ENCODE measurements around the gene AQP2. TPM values are rescaled to one million over a fixed set of nuclear protein-coding genes. Genes with fewer than 3 reads are reported as not detected.
"Not testable (repeated sequence)": the region's sequence is repeated elsewhere in the genome, so short reads cannot be mapped to it uniquely, and the experiment has no call there.

Gene AQP2
- total RNA-seq, 1 donor from 2014 or later, result not detected

DNA sequence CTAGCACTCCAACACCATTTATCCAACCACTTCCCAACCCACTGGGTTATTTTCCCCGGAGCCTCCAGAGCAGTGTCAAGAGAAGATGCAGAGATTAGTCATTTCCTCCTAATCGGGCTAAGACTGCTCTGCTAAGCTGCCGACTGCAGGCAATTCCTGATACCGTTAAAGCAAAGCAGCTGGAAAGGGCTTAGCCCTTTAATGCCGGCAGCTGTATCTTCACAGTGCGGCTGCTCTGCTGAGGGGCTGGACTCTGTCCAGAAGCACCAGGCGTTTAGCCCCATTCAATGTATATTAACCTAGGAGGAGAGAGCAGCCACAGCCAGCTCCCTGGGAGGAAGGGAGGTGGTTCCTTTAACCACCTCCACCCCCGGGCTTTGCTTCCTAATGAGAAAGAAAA is 33.4 kb downstream of the AQP2 start:
- H3K9me3 Mint-ChIP-seq (ENCODE audit: low read depth), result no peaks in the 10 kb centered on the region
- H3K36me3 Mint-ChIP-seq (ENCODE audit: low read depth), result no peaks in the 10 kb centered on the region
- TF ChIP-seq, protein P1, sequence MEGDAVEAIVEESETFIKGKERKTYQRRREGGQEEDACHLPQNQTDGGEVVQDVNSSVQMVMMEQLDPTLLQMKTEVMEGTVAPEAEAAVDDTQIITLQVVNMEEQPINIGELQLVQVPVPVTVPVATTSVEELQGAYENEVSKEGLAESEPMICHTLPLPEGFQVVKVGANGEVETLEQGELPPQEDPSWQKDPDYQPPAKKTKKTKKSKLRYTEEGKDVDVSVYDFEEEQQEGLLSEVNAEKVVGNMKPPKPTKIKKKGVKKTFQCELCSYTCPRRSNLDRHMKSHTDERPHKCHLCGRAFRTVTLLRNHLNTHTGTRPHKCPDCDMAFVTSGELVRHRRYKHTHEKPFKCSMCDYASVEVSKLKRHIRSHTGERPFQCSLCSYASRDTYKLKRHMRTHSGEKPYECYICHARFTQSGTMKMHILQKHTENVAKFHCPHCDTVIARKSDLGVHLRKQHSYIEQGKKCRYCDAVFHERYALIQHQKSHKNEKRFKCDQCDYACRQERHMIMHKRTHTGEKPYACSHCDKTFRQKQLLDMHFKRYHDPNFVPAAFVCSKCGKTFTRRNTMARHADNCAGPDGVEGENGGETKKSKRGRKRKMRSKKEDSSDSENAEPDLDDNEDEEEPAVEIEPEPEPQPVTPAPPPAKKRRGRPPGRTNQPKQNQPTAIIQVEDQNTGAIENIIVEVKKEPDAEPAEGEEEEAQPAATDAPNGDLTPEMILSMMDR (IDR thresholded peaks at IDR 0.05), result peak; percentile 55
- H3K27me3 Mint-ChIP-seq (ENCODE audit: low read depth), result no peaks in the 10 kb centered on the region
- peak overlapping the region; percentile 45 for H3K4me3 Mint-ChIP-seq (ENCODE audit: unreplicated experiment)
- H3K4me1 Mint-ChIP-seq (ENCODE audit: low read depth), result peaks cover 14% of the 10 kb centered on the region
- DNase-seq (ENCODE audit: low spot score), result no peak
- H3K27ac Mint-ChIP-seq (ENCODE audit: unreplicated experiment), result peak overlapping the region; percentile 77

- DNase-seq (ENCODE audit: low spot score), result no peak
- H3K27ac Mint-ChIP-seq (ENCODE audit: unreplicated experiment), result peak overlapping the region; percentile 68
- H3K9me3 Mint-ChIP-seq (ENCODE audit: low read depth), result no peaks in the 10 kb centered on the region
- H3K27me3 Mint-ChIP-seq (ENCODE audit: low read depth), result no peaks in the 10 kb centered on the region
- H3K4me3 Mint-ChIP-seq (ENCODE audit: unreplicated experiment), result no peak overlapping the region
- H3K4me1 Mint-ChIP-seq (ENCODE audit: low read depth), result peaks cover 14% of the 10 kb centered on the region
- H3K36me3 Mint-ChIP-seq (ENCODE audit: low read depth), result no peaks in the 10 kb centered on the region
- TF ChIP-seq, protein P1 (IDR thresholded peaks at IDR 0.05), result no peak
These were observed 34.2 kb downstream of the AQP2 start for GRCh38 chr12:49984476-49985359.

DNA sequence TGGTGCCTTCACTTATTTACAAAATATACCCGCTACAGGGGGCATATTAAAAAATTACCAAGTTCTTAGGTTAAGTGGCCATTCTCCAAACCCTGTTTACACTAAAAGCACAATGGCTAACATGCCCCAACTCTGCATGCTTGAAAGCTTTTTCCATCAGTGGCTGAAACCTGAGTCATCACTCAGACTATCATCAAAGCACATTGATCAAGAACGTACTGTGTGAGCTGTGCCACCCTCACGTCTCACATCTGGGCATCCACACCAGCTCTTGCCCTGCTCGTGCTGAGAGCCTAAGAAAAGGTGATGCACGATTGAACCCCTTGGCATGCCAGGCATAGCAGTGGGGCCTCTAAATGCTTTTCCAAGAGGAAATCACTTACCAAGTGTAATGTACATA is 35.4 kb downstream of the AQP2 start:
- Mint-ChIP-seq H3K27ac (ENCODE audit: unreplicated experiment) (no peak overlapping the region), H3K4me1 (ENCODE audit: low read depth) (peaks cover 14% of the 10 kb centered on the region), H3K9me3 (ENCODE audit: low read depth) (no peaks in the 10 kb centered on the region)

DNA sequence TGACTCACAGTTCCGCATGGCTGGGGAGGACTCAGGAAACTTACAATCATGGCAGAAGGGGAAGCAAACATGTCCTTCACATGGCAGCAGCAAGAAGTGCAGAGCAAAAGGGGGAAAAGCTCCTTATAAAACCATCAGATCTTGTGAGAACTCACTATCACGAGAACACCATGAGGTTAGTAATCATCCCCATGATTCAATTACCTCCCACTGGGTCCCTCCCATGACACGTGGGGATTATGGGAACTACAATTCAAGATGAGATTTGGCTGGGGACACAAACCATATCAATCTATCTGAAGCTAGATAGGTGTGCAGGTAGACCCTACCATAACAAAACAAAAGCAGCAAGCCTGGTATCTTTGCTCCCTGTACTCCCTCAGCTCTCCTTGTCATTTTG is 35.9 kb downstream of the AQP2 start:
- H3K27me3 Mint-ChIP-seq (ENCODE audit: low read depth); H3K4me3 Mint-ChIP-seq (ENCODE audit: unreplicated experiment); H3K27ac Mint-ChIP-seq (ENCODE audit: unreplicated experiment); H3K36me3 Mint-ChIP-seq (ENCODE audit: low read depth); DNase-seq (ENCODE audit: low spot score); H3K9me3 Mint-ChIP-seq (ENCODE audit: low read depth): not testable (repeated sequence)
- H3K4me1 Mint-ChIP-seq (ENCODE audit: low read depth), result peaks cover 14% of the 10 kb centered on the region

More for the DNA sequence above, 35.4 kb downstream of the AQP2 start:
- no peak for DNase-seq (ENCODE audit: low spot score)
- Mint-ChIP-seq H3K4me3 (ENCODE audit: unreplicated experiment) (no peak overlapping the region), H3K36me3 (ENCODE audit: low read depth) (peaks cover 2% of the 10 kb centered on the region), H3K27me3 (ENCODE audit: low read depth) (no peaks in the 10 kb centered on the region)
- TF ChIP-seq, protein P1 (IDR thresholded peaks at IDR 0.05), result no peak

DNA sequence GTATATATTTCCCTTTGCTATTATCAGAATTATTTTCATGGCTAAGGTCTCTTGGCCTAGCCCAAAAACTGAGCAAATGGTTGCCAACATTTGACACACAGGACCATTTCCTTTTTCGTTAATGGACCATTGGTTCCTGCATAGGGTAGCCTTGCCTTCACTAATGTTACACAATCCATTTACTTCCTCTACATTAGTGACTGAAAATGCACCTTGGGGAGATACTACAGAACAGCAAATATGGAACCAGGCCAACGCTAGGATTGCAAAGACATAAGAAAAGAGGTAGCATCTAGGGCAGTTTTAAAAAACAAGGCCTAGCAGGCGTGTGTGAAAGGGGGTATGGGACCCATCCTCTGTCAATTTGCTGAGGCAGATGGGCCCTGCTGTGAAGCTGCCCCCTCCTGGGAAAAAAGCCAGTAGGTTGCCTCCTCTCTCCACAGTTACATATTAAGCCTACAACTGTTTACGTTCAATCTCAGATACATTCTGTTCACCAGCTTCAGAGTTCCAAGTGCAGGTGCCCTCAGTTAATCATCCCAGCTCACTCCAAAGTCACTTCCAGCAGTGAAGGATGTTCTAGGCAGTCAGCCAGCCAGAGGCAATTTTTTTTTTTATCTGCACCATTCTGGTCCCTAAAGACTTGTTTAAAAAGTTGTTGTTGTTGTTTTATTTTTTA is 37.2 kb downstream of the AQP2 start:
- no peak overlapping the region for H3K27ac Mint-ChIP-seq (ENCODE audit: unreplicated experiment)
- H3K4me1 Mint-ChIP-seq (ENCODE audit: low read depth), result peaks cover 14% of the 10 kb centered on the region
- TF ChIP-seq, protein P1 (IDR thresholded peaks at IDR 0.05), result no peak
- no peaks in the 10 kb centered on the region for H3K9me3 Mint-ChIP-seq (ENCODE audit: low read depth)
- no peaks in the 10 kb centered on the region for H3K27me3 Mint-ChIP-seq (ENCODE audit: low read depth)
- peaks cover 5% of the 10 kb centered on the region for H3K36me3 Mint-ChIP-seq (ENCODE audit: low read depth)
- no peak for DNase-seq (ENCODE audit: low spot score)
- no peak overlapping the region for H3K4me3 Mint-ChIP-seq (ENCODE audit: unreplicated experiment)

- peaks cover 11% of the 10 kb centered on the region for H3K36me3 Mint-ChIP-seq (ENCODE audit: low read depth)
- not testable (repeated sequence) for H3K27ac Mint-ChIP-seq (ENCODE audit: unreplicated experiment); H3K4me3 Mint-ChIP-seq (ENCODE audit: unreplicated experiment); H3K27me3 Mint-ChIP-seq (ENCODE audit: low read depth); DNase-seq (ENCODE audit: low spot score); H3K4me1 Mint-ChIP-seq (ENCODE audit: low read depth); H3K9me3 Mint-ChIP-seq (ENCODE audit: low read depth)
These were observed 38.9 kb downstream of the AQP2 start for GRCh38 chr12:49989400-49989799.
